ENCODE results near the gene THRB.

DNA sequence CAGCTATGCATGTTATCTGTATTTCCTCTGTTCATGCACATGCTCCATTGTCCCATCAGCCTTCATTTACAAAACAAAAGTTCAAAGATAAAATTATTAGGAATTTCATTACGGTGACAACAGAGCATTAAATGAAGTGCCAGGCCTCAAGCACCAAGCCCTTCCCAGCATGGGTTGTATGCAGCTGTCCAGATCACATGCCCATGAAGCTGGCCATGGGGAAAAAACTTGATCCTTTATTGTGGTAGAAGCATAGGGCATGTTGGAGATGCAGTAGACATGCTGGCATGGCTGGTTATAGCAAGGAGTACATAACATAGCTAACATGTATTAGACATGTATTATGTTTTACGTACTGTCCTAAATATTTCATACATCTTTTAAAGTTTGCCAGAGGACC, 4.1 kb upstream of the THRB start:
- TF ChIP-seq, protein P1, sequence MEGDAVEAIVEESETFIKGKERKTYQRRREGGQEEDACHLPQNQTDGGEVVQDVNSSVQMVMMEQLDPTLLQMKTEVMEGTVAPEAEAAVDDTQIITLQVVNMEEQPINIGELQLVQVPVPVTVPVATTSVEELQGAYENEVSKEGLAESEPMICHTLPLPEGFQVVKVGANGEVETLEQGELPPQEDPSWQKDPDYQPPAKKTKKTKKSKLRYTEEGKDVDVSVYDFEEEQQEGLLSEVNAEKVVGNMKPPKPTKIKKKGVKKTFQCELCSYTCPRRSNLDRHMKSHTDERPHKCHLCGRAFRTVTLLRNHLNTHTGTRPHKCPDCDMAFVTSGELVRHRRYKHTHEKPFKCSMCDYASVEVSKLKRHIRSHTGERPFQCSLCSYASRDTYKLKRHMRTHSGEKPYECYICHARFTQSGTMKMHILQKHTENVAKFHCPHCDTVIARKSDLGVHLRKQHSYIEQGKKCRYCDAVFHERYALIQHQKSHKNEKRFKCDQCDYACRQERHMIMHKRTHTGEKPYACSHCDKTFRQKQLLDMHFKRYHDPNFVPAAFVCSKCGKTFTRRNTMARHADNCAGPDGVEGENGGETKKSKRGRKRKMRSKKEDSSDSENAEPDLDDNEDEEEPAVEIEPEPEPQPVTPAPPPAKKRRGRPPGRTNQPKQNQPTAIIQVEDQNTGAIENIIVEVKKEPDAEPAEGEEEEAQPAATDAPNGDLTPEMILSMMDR (IDR thresholded peaks at IDR 0.05; ENCODE audit: poor library complexity): no peak
- no peak for TF ChIP-seq EZH2 (IDR thresholded peaks at IDR 0.05; ENCODE audit: borderline replicate concordance)
